ENCODE measurements around the gene KLHL24.
"Not testable (repeated sequence)": the region's sequence is repeated elsewhere in the genome, so short reads cannot be mapped to it uniquely, and the experiment has no call there.

- TF ChIP-seq CTCF (conservative IDR thresholded peaks at IDR 0.05 in 1 of 2, IDR thresholded peaks at IDR 0.05 in 1 of 2; ENCODE audit: low read depth in 1 of 2, low read length in 2 of 2); EZH2 (IDR thresholded peaks at IDR 0.05; ENCODE audit: low read length, missing control alignments): not testable (repeated sequence)
Observed at GRCh38 chr3:183611326-183611725, 24.1 kb upstream of the KLHL24 start.

All from fibroblast of lung (primary cell).